EL (cell line): ENCODE data around the gene COQ4.

Experiments
- DNase-seq: peaks from one replicate; pipeline ENCODE4 v3.0.0-alpha.2; 2016

Gene COQ4

DNA sequence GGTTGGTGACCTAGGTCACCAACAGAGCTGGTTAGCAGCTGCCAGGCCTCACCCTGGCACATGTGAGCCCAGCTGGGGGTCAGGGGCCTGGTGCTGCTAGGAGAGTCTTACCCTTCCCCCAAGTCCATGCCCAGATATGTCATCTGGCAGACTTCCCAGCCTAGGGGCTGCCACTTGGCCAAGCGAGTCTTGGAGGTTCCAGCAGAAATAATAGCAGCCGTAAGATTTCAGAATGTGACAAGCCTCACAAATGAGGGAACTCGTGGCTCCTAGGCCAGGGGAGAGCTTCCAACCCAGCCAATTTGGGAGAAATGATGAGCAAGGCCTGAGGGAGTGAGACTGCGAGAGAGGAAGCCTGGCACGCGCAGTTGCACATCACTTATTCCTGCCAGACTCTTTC lies 59.6 kb downstream of the COQ4 start:
- DNase-seq: no peak

DNA sequence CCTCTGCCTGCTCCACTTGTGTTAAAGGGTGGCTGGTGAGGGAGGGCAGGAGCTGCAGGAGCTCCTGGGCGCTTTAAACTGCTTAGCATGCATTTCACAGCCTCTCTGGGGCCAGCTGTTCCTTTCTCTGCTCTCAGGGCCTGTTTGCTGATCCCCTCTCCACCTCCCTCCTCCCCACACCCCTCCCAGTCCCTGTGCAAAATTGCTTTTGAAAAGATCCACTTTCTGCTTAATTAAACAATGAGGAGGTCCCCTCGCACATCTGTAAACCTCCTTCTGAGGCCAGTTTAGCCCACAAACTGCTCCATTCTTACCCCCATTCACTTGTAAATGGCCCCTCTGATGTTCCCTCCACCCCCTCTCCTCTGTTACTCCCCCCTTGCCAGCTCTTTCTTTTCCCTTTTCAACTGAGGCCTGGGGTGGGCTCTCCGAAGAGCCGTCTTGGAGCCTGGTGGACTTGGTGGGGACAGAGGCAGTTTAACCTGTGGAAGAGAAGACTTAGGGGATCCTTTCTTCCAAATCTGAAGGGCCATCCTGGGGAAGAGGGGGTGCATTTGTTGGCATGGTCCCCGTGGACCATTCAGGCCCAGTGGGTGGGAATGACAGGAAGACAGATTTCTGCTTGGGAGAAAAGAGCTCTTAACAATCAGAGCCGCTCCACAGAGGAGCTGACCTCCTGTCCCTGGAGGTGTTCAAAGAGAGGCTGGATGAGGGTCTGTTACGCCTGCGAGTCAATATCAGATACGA lies 60.5 kb downstream of the COQ4 start:
- DNase-seq: no peak
